ENCODE results near the gene SCN8A.

DNA sequence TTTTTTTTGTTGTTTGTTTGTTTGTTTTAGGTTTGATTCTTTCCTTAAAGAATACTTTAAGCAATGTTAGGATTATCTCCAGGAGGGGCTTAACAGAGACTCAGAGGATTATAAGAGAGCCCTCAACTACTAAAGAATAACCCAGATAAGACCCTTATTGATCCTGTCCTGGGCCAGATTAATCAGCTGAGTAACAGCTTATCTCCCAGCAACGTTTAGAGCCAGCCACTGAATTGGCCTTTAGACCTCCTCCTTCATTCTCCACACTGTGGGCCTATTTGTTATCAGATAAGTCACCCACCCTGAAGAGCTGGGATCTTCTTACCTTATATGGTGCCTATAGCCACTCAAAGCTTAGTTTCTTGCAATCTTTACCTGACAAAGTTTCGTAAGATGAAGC lies 186.4 kb downstream of the SCN8A start:
- TF ChIP-seq, protein P1, sequence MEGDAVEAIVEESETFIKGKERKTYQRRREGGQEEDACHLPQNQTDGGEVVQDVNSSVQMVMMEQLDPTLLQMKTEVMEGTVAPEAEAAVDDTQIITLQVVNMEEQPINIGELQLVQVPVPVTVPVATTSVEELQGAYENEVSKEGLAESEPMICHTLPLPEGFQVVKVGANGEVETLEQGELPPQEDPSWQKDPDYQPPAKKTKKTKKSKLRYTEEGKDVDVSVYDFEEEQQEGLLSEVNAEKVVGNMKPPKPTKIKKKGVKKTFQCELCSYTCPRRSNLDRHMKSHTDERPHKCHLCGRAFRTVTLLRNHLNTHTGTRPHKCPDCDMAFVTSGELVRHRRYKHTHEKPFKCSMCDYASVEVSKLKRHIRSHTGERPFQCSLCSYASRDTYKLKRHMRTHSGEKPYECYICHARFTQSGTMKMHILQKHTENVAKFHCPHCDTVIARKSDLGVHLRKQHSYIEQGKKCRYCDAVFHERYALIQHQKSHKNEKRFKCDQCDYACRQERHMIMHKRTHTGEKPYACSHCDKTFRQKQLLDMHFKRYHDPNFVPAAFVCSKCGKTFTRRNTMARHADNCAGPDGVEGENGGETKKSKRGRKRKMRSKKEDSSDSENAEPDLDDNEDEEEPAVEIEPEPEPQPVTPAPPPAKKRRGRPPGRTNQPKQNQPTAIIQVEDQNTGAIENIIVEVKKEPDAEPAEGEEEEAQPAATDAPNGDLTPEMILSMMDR (IDR thresholded peaks at IDR 0.05), result no peak
- TF ChIP-seq POLR2A (IDR thresholded peaks at IDR 0.05) (no peak), EP300 (IDR thresholded peaks at IDR 0.05) (no peak), POLR2AphosphoS5 (IDR thresholded peaks at IDR 0.05) (no peak)
